HepG2 (cell line): ENCODE measurements around the gene MBD5. TPM values are rescaled to one million over a fixed set of nuclear protein-coding genes. Genes with fewer than 3 reads are reported as not detected.

Experiments
- ATAC-seq: fragments of 200-7000 bp; cut with Tn5 transposase; 3 replicates; pipeline ENCODE4 v1.9.1; 2020; ENCODE audit warnings: mild to moderate bottlenecking, moderate library complexity
- BruUV-seq: library from RNA; stranded (reverse); fragments of 400-500 nt; replicated peaks from 2 replicates; lab custom pipeline; 2021; lab: Mats Ljungman, UMichigan
- CTCF ChIA-PET: fragments of 300-600 bp; formaldehyde crosslinking; extraction: SDS; loops from one replicate; lab custom pipeline; 2021; ENCODE audit warnings: low total read pairs, inconsistent platforms, low intra/inter-chr PET ratio; lab: Yijun Ruan, JAX
- POLR2A ChIA-PET: fragments of 350-600 bp; sonication (Branson Sonifier 250); formaldehyde crosslinking; loops from one replicate; lab custom pipeline; 2020; ENCODE audit warnings: antibody characterized with exemption, inconsistent platforms; lab: Yijun Ruan, JAX
- DNase-seq: peaks from one replicate; pipeline ENCODE4 v3.0.0-alpha.2; 2015; ENCODE audit warnings: low spot score
- FAIRE-seq: peaks from 3 replicates; lab custom pipeline; 2011; peaks lifted over from hg19 to GRCh38; lab: Jason Lieb, UNC
- H2AFZ ChIP-seq: one replicate; pipeline ENCODE4 v1.6.1; 2011; ENCODE audit warnings: low read length, inconsistent platforms
- H3K27ac ChIP-seq: fragments of 300-600 bp; 3 replicates; pipeline ENCODE4 v1.8.0; 2011; ENCODE audit warnings: mixed run types, mild to moderate bottlenecking, mixed read lengths, low read length, inconsistent platforms; ENCODE audit not compliant: insufficient read depth; ENCODE audit errors: extremely low read length
- H3K27me3 ChIP-seq, 2 experiments: fragments of 200-600 bp in 1 of 2; 2 replicates in 1 of 2; 3 replicates in 1 of 2; pipeline versions ENCODE4 v1.6.0 to v1.8.0; 2011; ENCODE audit warnings: low read length in 2 of 2, mild to moderate bottlenecking in 2 of 2, moderate library complexity in 2 of 2, inconsistent platforms in 1 of 2; ENCODE audit not compliant: insufficient read depth in 2 of 2, control insufficient read depth in 1 of 2
- H3K36me3 ChIP-seq, 2 experiments: fragments of 200-600 bp in 1 of 2; replicated peaks in 1 of 2; 2 replicates in 1 of 2; 3 replicates in 1 of 2; pipeline versions ENCODE4 v1.5.1 to v1.8.0; 2011; ENCODE audit warnings: low read length in 2 of 2, inconsistent platforms in 1 of 2; ENCODE audit not compliant: insufficient read depth in 2 of 2, control insufficient read depth in 1 of 2
- H3K4me1 ChIP-seq: 2 replicates; pipeline ENCODE4 v1.5.1; 2012; ENCODE audit warnings: low read length, inconsistent platforms; ENCODE audit not compliant: insufficient read depth
- H3K4me2 ChIP-seq: 2 replicates; pipeline ENCODE4 v1.6.0; 2011; ENCODE audit warnings: low read depth, low read length, inconsistent platforms
- H3K4me3 ChIP-seq, 3 experiments: fragments of 200-600 bp in 1 of 3; sonication (generic), shearing (Covaris generic) in 1 of 3; replicated peaks in 1 of 3; 2 replicates each; pipeline ENCODE4 v1.5.1; 2011 to 2016; ENCODE audit warnings: low read length in 3 of 3, inconsistent platforms in 2 of 3, low read depth in 2 of 3, mild to moderate bottlenecking in 2 of 3, control low read depth in 1 of 3, mixed read lengths in 1 of 3; ENCODE audit not compliant: insufficient read depth in 1 of 3
- H3K79me2 ChIP-seq: one replicate; pipeline ENCODE4 v1.6.1; 2011; ENCODE audit warnings: low read length, inconsistent platforms; ENCODE audit not compliant: insufficient read depth
- H3K9ac ChIP-seq: 2 replicates; pipeline ENCODE4 v1.6.0; 2011; ENCODE audit warnings: mild to moderate bottlenecking, low read depth, low read length, inconsistent platforms; ENCODE audit not compliant: insufficient read depth
- H3K9me3 ChIP-seq: 2 replicates; pipeline ENCODE4 v1.5.1; 2012; ENCODE audit warnings: mild to moderate bottlenecking, low read length
- H4K20me1 ChIP-seq: 2 replicates; pipeline ENCODE4 v1.6.0; 2011; ENCODE audit warnings: inconsistent platforms, mild to moderate bottlenecking, low read length, moderate library complexity; ENCODE audit not compliant: insufficient read depth
- CBX5 ChIP-seq: sonication (generic); formaldehyde crosslinking; IDR thresholded peaks from 2 replicates; pipeline ENCODE4 v1.4.0; 2020; ENCODE audit warnings: missing genetic modification reagents, borderline replicate concordance
- KLF11 ChIP-seq: IDR thresholded peaks from 2 replicates; pipeline ENCODE4 v1.6.1; 2016; ENCODE audit warnings: missing compliant biosample characterization
- PCBP2 ChIP-seq: fragments of 200-400 bp; formaldehyde crosslinking; optimal IDR thresholded peaks from 2 replicates; pipeline ENCODE3; 2018; ENCODE audit warnings: low read length, low read depth; ENCODE audit not compliant: poor library complexity, severe bottlenecking
- SIX4 ChIP-seq: sonication (generic); formaldehyde crosslinking; IDR thresholded peaks from 2 replicates; pipeline ENCODE4 v1.4.0; 2020; ENCODE audit warnings: missing genetic modification reagents
- ZBTB7A ChIP-seq: sonication (generic); formaldehyde crosslinking; IDR thresholded peaks from 2 replicates; pipeline ENCODE4 v1.8.0; 2022; ENCODE audit warnings: mild to moderate bottlenecking, missing genetic modification reagents
- ZFP82 ChIP-seq: sonication (generic); formaldehyde crosslinking; IDR thresholded peaks from 2 replicates; pipeline ENCODE4 v1.5.1; 2020; ENCODE audit warnings: mild to moderate bottlenecking, missing genetic modification reagents, borderline replicate concordance
- ZNF430 ChIP-seq: sonication (generic); formaldehyde crosslinking; IDR thresholded peaks from 2 replicates; pipeline ENCODE4 v1.9.0; 2021; ENCODE audit warnings: mild to moderate bottlenecking, missing genetic modification reagents
- ZNF468 ChIP-seq: sonication (generic); formaldehyde crosslinking; IDR thresholded peaks from 2 replicates; pipeline ENCODE4 v1.8.0; 2022; ENCODE audit warnings: mild to moderate bottlenecking, moderate library complexity, missing genetic modification reagents
- ZNF777 ChIP-seq: sonication (generic); formaldehyde crosslinking; IDR thresholded peaks from 2 replicates; pipeline ENCODE4 v1.4.0; 2020; ENCODE audit warnings: missing genetic modification reagents
- WGBS: methylation state at CpG from one replicate; pipeline ENCODE4 v1.1.6; 2017; ENCODE audit warnings: low lambda C conversion rate; 5-methylcytosine and 5-hydroxymethylcytosine counted together
- in situ Hi-C: cut with HindIII; loops from 2 replicates; pipeline ENCODE4 v1.10.0; 2017; ENCODE audit warnings: low pct_unique_long_range_greater_than_20kb; ENCODE audit not compliant: extremely low pct_ligation_motif_present
- intact Hi-C: fragments of 100-400 bp; cut with micrococcal nuclease; formaldehyde crosslinking; loops from one replicate; pipeline ENCODE4 v1.10.0; 2022; ENCODE audit not compliant: unreplicated experiment
- polyA plus RNA-seq, 8 experiments: library from polyadenylated mRNA; depleted of rRNA in 3 of 8; stranded (reverse) in 7 of 8; unstranded in 1 of 8; fragments of >200 nt; fragmentation: Illumina TruSeq in 4 of 8; extraction: Trizol in 4 of 8; gene quantifications; 2 replicates each; pipeline versions ENCODE4 v1.2.1 to v1.2.3, GENCODE V29; 2011 to 2016; ENCODE audit warnings: low read depth in 4 of 8, missing spikeins in 1 of 8, mixed read lengths in 1 of 8; ENCODE audit not compliant: insufficient read depth in 1 of 8
- total RNA-seq, 5 experiments: library from RNA; depleted of rRNA; stranded (reverse); fragments of >200 nt; fragmentation: Illumina TruSeq; extraction: Trizol; gene quantifications; 2 replicates each; pipeline ENCODE4 v1.2.3, GENCODE V29; 2016; ENCODE audit warnings: low read depth in 1 of 5
- TF ChIP-seq, protein P1 (sequence below): sonication (generic); formaldehyde crosslinking; IDR thresholded peaks from 2 replicates; pipeline ENCODE4 v1.8.0; 2022; ENCODE audit warnings: missing genetic modification reagents, low read depth, mild to moderate bottlenecking, borderline replicate concordance
- TF ChIP-seq, protein P2 (sequence below): fragments of 450-650 bp; IDR thresholded peaks from 2 replicates; pipeline ENCODE4 v1.6.1; 2017; ENCODE audit warnings: mild to moderate bottlenecking

MBD5 gene
- total and polyA plus RNA-seq, 2 of the 13 experiments (the other 11 are each of a cell fraction or from before 2014, with no cell fraction given) = 13.5 to 26.4 TPM

DNA sequence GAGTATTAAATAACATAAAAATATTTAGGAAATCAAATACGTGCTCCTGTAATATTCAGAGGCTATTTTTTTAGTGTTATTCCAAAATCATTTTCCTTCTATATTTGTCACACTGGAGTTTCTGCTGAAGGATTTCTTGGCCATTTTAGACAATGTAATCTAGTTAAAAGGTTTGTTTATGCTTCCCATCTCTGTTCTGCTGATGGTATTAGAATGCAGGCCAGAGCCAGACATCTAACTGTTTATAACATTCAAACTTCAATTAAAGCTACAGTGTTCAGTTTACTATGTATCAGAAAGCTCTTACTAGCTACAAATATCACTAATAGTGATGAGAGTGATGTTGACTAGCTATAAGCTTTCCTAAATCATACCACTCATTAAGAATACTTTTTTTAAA is 7.9 kb downstream of the MBD5 start:
- peaks cover 27% of the 10 kb centered on the region for H3K79me2 ChIP-seq
- H3K4me3 ChIP-seq = no peak overlapping the region
- no peak overlapping the region for H2AFZ ChIP-seq
- FAIRE-seq (no peak), DNase-seq (no peak), ATAC-seq (no peak)
- TF ChIP-seq ZBTB7A (CRISPR knock-in tag) = no peak
- TF ChIP-seq PCBP2 = no peak
- no peak for TF ChIP-seq CBX5 (CRISPR knock-in tag)
- TF ChIP-seq, protein P1, sequence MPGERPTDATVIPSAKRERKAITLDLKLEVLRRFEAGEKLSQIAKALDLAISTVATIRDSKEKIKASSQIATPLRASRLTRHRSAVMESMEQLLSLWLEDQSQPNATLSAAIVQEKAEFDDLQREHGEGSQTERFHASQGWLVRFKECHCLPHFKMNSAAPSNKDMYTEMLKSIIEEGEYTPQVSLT (CRISPR knock-in tag) = no peak
- TF ChIP-seq SIX4 (CRISPR knock-in tag) = no peak
- TF ChIP-seq, protein P2, sequence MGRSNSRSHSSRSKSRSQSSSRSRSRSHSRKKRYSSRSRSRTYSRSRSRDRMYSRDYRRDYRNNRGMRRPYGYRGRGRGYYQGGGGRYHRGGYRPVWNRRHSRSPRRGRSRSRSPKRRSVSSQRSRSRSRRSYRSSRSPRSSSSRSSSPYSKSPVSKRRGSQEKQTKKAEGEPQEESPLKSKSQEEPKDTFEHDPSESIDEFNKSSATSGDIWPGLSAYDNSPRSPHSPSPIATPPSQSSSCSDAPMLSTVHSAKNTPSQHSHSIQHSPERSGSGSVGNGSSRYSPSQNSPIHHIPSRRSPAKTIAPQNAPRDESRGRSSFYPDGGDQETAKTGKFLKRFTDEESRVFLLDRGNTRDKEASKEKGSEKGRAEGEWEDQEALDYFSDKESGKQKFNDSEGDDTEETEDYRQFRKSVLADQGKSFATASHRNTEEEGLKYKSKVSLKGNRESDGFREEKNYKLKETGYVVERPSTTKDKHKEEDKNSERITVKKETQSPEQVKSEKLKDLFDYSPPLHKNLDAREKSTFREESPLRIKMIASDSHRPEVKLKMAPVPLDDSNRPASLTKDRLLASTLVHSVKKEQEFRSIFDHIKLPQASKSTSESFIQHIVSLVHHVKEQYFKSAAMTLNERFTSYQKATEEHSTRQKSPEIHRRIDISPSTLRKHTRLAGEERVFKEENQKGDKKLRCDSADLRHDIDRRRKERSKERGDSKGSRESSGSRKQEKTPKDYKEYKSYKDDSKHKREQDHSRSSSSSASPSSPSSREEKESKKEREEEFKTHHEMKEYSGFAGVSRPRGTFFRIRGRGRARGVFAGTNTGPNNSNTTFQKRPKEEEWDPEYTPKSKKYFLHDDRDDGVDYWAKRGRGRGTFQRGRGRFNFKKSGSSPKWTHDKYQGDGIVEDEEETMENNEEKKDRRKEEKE = no peak
- no peak for TF ChIP-seq ZFP82
- no peak for TF ChIP-seq ZNF777
- TF ChIP-seq ZNF468 = no peak
- TF ChIP-seq KLF11 (CRISPR knock-in tag) = no peak
- no peak for TF ChIP-seq ZNF430
- no peaks in the 10 kb centered on the region for H3K9me3 ChIP-seq
- POLR2A ChIA-PET = interaction anchor here (1.4 kb wide), 1 partner anchor 8 kb away, joined by 11 read pairs; the partner anchor contains the start of genes MBD5 and ORC4
- no peak overlapping the region for H3K9ac ChIP-seq
- no peak overlapping the region for H3K27ac ChIP-seq
- WGBS = 97% methylated on average over 1 of the region's 1 CpG
- in situ Hi-C loops (no loop called here), intact Hi-C loops (no loop called here)
- H3K4me2 ChIP-seq = no peak overlapping the region
- no TSS peak for BruUV-seq
- no peaks in the 10 kb centered on the region for H3K27me3 ChIP-seq
- CTCF ChIA-PET = no interaction called here
- H3K4me1 ChIP-seq = peaks cover 20% of the 10 kb centered on the region
- H4K20me1 ChIP-seq = no peaks in the 10 kb centered on the region; the same call in 1 of the 2 replicates
- no peaks in the 10 kb centered on the region for H3K36me3 ChIP-seq
